Activated gamma-delta T cell treated with anti-CD3 and anti-CD28 coated beads, Interleukin-2, amount 50 U/mL, for 16 hours (primary cell): ENCODE measurements around the gene TSTD2.
A peak's percentile ranks its signal among the peaks of the same experiment; 100 is the strongest.
"Not testable (repeated sequence)": the region's sequence is repeated elsewhere in the genome, so short reads cannot be mapped to it uniquely, and the experiment has no call there.

Experiments used
- DNase-seq: peaks from one replicate; pipeline ENCODE4 v3.0.0-alpha.2; 2020; ENCODE audit warnings: low read depth

The TSTD2 gene

GRCh38 chr9:97586909-97587308, 46.3 kb downstream of the TSTD2 start:
- DNase-seq, result not testable (repeated sequence)

GRCh38 chr9:97584778-97585177, 48.4 kb downstream of the TSTD2 start:
- DNase-seq, result not testable (repeated sequence)

- not testable (repeated sequence) for DNase-seq
Observed at GRCh38 chr9:97581590-97581989, 51.6 kb downstream of the TSTD2 start.

GRCh38 chr9:97579914-97580313, 53.3 kb downstream of the TSTD2 start:
- DNase-seq, result no peak

GRCh38 chr9:97578846-97579245, 54.3 kb downstream of the TSTD2 start:
- no peak for DNase-seq

GRCh38 chr9:97577051-97577450, 56.1 kb downstream of the TSTD2 start:
- DNase-seq, result no peak

- DNase-seq, result no peak
Observed at GRCh38 chr9:97575673-97576200, 57.4 kb downstream of the TSTD2 start.

GRCh38 chr9:97574921-97575672, 58.1 kb downstream of the TSTD2 start:
- DNase-seq, result peak; percentile 14

- not testable (repeated sequence) for DNase-seq
Observed at GRCh38 chr9:97574101-97574571, 59.0 kb downstream of the TSTD2 start.

GRCh38 chr9:97573482-97574073, 59.6 kb downstream of the TSTD2 start:
- no peak for DNase-seq

GRCh38 chr9:97572892-97573365, 60.2 kb downstream of the TSTD2 start:
- no peak for DNase-seq

- DNase-seq, result no peak
Observed at GRCh38 chr9:97572196-97572891, 60.8 kb downstream of the TSTD2 start.

- no peak for DNase-seq
Observed at GRCh38 chr9:97571664-97572063, 61.5 kb downstream of the TSTD2 start.

- DNase-seq, result no peak
Observed at GRCh38 chr9:97570899-97571298, 62.3 kb downstream of the TSTD2 start.

- no peak for DNase-seq
Observed at GRCh38 chr9:97568461-97569275, 64.5 kb downstream of the TSTD2 start.

- DNase-seq, result no peak
Observed at GRCh38 chr9:97567894-97568202, 65.3 kb downstream of the TSTD2 start.

GRCh38 chr9:97567182-97567893, 65.8 kb downstream of the TSTD2 start:
- DNase-seq, result no peak

GRCh38 chr9:97565262-97565661, 67.9 kb downstream of the TSTD2 start:
- no peak for DNase-seq

GRCh38 chr9:97564291-97565175, 68.6 kb downstream of the TSTD2 start:
- DNase-seq, result no peak

GRCh38 chr9:97563458-97564135, 69.6 kb downstream of the TSTD2 start:
- DNase-seq, result no peak
